ENCODE results near the gene WRNIP1. TPM values are rescaled to one million over a fixed set of nuclear protein-coding genes. Genes with fewer than 3 reads are reported as not detected.

Gene WRNIP1
- total RNA-seq, 1 experiment from 2014 or later = 38.1 TPM

DNA sequence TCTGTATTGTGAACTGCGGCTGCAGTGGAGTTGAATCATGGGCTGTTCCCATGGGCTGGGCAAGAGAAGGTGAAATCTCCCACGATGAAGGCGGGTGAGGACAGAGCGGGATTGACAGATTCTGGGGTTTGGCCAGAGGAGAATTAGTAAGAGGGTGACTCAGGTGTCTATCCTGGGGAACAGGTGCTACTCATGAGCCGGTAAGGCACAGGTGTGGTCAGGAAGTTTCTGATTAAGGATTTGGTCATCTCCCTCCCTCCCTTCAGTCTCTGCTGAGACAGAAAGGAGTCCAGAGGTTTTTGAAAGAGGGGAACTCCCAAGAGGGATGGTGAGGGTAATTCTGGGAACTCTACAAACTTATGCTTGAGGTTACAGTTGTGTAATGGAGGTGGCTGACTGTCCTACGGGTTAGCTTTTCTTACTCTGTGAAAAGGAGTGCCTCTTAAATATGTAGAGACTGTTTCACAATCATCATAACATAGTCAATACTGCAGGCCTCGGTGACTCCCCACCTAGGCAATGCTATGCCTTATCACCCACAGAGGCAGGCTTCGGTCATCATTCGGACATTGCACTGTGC lies 45.0 kb downstream of the WRNIP1 start:
- Mint-ChIP-seq H3K9me3 (no peaks in the 10 kb centered on the region), H3K4me1 (0 out of 4 replicates have a peak, but pooled peaks cover 0 to 8% of the 10 kb centered on the region in 2 experiments), H3K4me3 (no peak overlapping the region), H3K27ac (no peak overlapping the region), H3K27me3 (ENCODE audit: low read depth) (no peaks in the 10 kb centered on the region), H3K36me3 (ENCODE audit: insufficient read depth in 1 of 3, low read depth in 3 of 3) (no peaks in the 10 kb centered on the region)
- H3K9me3 ChIP-seq (ENCODE audit: control insufficient read depth, low read depth, low read length) = no peaks in the 10 kb centered on the region
- H3K4me1 ChIP-seq (ENCODE audit: insufficient read depth, low read length) = no peaks in the 10 kb centered on the region
- no peak overlapping the region for H3K18ac ChIP-seq (ENCODE audit: insufficient read length, low read depth, low read length)
- no peak overlapping the region for H3K4me2 ChIP-seq (ENCODE audit: insufficient read depth, insufficient read length, low read length)
- no peak overlapping the region for H4K8ac ChIP-seq (replicated peaks; ENCODE audit: insufficient read length, low read depth, low read length)
- no peaks in the 10 kb centered on the region for H4K20me1 ChIP-seq (ENCODE audit: control insufficient read depth, insufficient read depth, insufficient read length)
- H3T11ph ChIP-seq (ENCODE audit: low read length) = no peak overlapping the region
- DNase-seq = no peak
- no peak overlapping the region for H3K4ac ChIP-seq (ENCODE audit: low read depth, low read length)
- no peak overlapping the region for H3K23ac ChIP-seq (ENCODE audit: insufficient read length, low read depth, low read length)
- H2AK5ac ChIP-seq (ENCODE audit: insufficient read length, low read length) = no peak overlapping the region
- H4K5ac ChIP-seq (ENCODE audit: insufficient read length, low read depth, low read length) = no peak overlapping the region
- H2BK12ac ChIP-seq (ENCODE audit: insufficient read length, low read depth, low read length) = no peak overlapping the region
- H4K91ac ChIP-seq (ENCODE audit: insufficient read length, low read depth, low read length) = no peak overlapping the region
- no CpG with 5 or more reads among the region's 9 CpGs for WGBS (ENCODE audit: extremely low coverage, insufficient read length, low lambda C conversion rate)
- no peak overlapping the region for H2AFZ ChIP-seq (ENCODE audit: low read length)
- H3K27me3 ChIP-seq (ENCODE audit: insufficient read depth, low read length) = no peaks in the 10 kb centered on the region
- no peaks in the 10 kb centered on the region for H3K79me1 ChIP-seq (ENCODE audit: insufficient read depth, low read depth, low read length, poor library complexity, severe bottlenecking)
- no peak overlapping the region for H2BK20ac ChIP-seq (ENCODE audit: low read depth, low read length, poor library complexity, severe bottlenecking)
- H3K9ac ChIP-seq (ENCODE audit: extremely low read depth, insufficient read length, low read length) = no peak overlapping the region
- H3K56ac ChIP-seq (ENCODE audit: insufficient read length, low read depth, low read length) = no peak overlapping the region
- no peak overlapping the region for H2BK120ac ChIP-seq (ENCODE audit: low read depth, low read length, poor library complexity, severe bottlenecking)
- H3K23me2 ChIP-seq (ENCODE audit: insufficient read length, low read depth, low read length, poor library complexity, severe bottlenecking) = no peaks in the 10 kb centered on the region
- H3K27ac ChIP-seq (ENCODE audit: insufficient read length, low read depth, low read length) = no peak overlapping the region
- TF ChIP-seq, protein P1, sequence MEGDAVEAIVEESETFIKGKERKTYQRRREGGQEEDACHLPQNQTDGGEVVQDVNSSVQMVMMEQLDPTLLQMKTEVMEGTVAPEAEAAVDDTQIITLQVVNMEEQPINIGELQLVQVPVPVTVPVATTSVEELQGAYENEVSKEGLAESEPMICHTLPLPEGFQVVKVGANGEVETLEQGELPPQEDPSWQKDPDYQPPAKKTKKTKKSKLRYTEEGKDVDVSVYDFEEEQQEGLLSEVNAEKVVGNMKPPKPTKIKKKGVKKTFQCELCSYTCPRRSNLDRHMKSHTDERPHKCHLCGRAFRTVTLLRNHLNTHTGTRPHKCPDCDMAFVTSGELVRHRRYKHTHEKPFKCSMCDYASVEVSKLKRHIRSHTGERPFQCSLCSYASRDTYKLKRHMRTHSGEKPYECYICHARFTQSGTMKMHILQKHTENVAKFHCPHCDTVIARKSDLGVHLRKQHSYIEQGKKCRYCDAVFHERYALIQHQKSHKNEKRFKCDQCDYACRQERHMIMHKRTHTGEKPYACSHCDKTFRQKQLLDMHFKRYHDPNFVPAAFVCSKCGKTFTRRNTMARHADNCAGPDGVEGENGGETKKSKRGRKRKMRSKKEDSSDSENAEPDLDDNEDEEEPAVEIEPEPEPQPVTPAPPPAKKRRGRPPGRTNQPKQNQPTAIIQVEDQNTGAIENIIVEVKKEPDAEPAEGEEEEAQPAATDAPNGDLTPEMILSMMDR (conservative IDR thresholded peaks at IDR 0.05) = no peak
- H3K14ac ChIP-seq (ENCODE audit: insufficient read depth, low read length) = no peak overlapping the region
- no peak overlapping the region for H2BK15ac ChIP-seq (ENCODE audit: low read depth, low read length)
- H2BK5ac ChIP-seq (ENCODE audit: insufficient read length, low read length) = no peak overlapping the region
- no peaks in the 10 kb centered on the region for H3K79me2 ChIP-seq (ENCODE audit: insufficient read depth, low read length)
